Body of pancreas (tissue), 4 donors: ENCODE measurements around the gene UQCRFS1. TPM values are rescaled to one million over a fixed set of nuclear protein-coding genes. Genes with fewer than 3 reads are reported as not detected.

Source experiments
- ATAC-seq: fragments of 150-250 bp; one replicate; pipeline ENCODE4 v1.9.1; 2016
- DNase-seq, 4 donors: peaks; one replicate each; pipeline ENCODE4 v3.0.0-alpha.2; 2019
- H3K27ac ChIP-seq, 4 donors: fragments of 200-600 bp; sonication (generic); 1 replicate in 3 of 4; 2 replicates in 1 of 4; pipeline versions ENCODE4 v1.5.1 to v1.6.1; 2016 to 2019; ENCODE audit warnings: mild to moderate bottlenecking in 1 of 4, mixed read lengths in 1 of 4, moderate library complexity in 1 of 4
- H3K27me3 ChIP-seq, 2 donors: fragments of 200-600 bp; sonication (generic); one replicate each; pipeline ENCODE4 v1.6.0; 2016; ENCODE audit warnings: mild to moderate bottlenecking in 1 of 2
- H3K36me3 ChIP-seq, 2 donors: fragments of 200-600 bp; sonication (generic); replicated peaks in 1 of 2; 2 replicates each; pipeline ENCODE4 v1.5.1; 2016; ENCODE audit warnings: low read depth in 2 of 2; ENCODE audit not compliant: insufficient read depth in 1 of 2
- H3K4me1 ChIP-seq: fragments of 200-600 bp; sonication (generic); one replicate; pipeline ENCODE4 v1.6.0; 2016
- H3K4me3 ChIP-seq, 2 donors: fragments of 200-600 bp; sonication (generic); 1 replicate in 1 of 2; 2 replicates in 1 of 2; pipeline ENCODE4 v1.5.1; 2016 to 2019
- H3K9me3 ChIP-seq, 3 donors: fragments of 200-600 bp; sonication (generic); 1 replicate in 2 of 3; 2 replicates in 1 of 3; pipeline ENCODE4 v1.5.1; 2016
- CTCF ChIP-seq, 7 experiments: fragments of 450-650 bp in 4 of 7; fragments of 200-600 bp in 3 of 7; sonication (generic) in 3 of 7; IDR thresholded peaks; one replicate each; pipeline ENCODE4 v1.5.1; 2016 to 2019; ENCODE audit warnings: antibody characterized with exemption in 7 of 7
- POLR2A ChIP-seq, 3 donors: fragments of 450-650 bp; IDR thresholded peaks; one replicate each; pipeline ENCODE4 v1.6.1; 2016; ENCODE audit warnings: antibody characterized with exemption in 3 of 3, mild to moderate bottlenecking in 2 of 3
- WGBS, 2 donors: methylation state at CpG; one replicate each; pipeline ENCODE4 v1.1.5; 2017; 5-methylcytosine and 5-hydroxymethylcytosine counted together
- intact Hi-C: fragments of 100-400 bp; cut with DNase I; formaldehyde crosslinking; loops from one replicate; pipeline ENCODE4 v1.15.1; 2023
- small RNA-seq: library from RNA; depleted of rRNA; stranded (forward); fragments of <200 nt; gene quantifications from one replicate; pipeline ENCODE3, GENCODE V24; 2016
- total RNA-seq, 2 donors: library from RNA; depleted of rRNA; stranded (reverse); fragments of >200 nt; gene quantifications; one replicate each; pipeline ENCODE4 v1.1.0, GENCODE V29; 2016

Gene UQCRFS1
- total RNA-seq, 2 donors from 2014 or later = 12.5 to 15.3 TPM

- Histone ChIP-seq H3K27me3 (no peaks in the 10 kb centered on the region), H3K4me1 (no peaks in the 10 kb centered on the region), H3K27ac (no peak overlapping the region), H3K36me3 (no peaks in the 10 kb centered on the region), H3K4me3 (no peak overlapping the region), H3K9me3 (no peaks in the 10 kb centered on the region)
- TF ChIP-seq POLR2A (IDR thresholded peaks at IDR 0.05) (no peak), CTCF (IDR thresholded peaks at IDR 0.05) (no peak)
- ATAC-seq (no peak), DNase-seq (no peak)
- WGBS, 2 donors = 72 to 81% methylated on average over 2 of the region's 2 CpGs
- intact Hi-C loops = no loop called here
Observed at GRCh38 chr19:29155683-29156082, 57.3 kb downstream of the UQCRFS1 start.

Small RNAs within 50 kb of the gene (small RNA-seq; reads per million reads assigned to genes)
- gene RN7SL340P = not detected
